GM21737 (cell line): ENCODE results near the gene NF1.
"Not testable (repeated sequence)": the region's sequence is repeated elsewhere in the genome, so short reads cannot be mapped to it uniquely, and the experiment has no call there.

ENCODE experiments used
- ATAC-seq: cut with Tn5 transposase; IDR thresholded peaks from one replicate; pipeline ENCODE4 v1.9.1; 2021; ENCODE audit warnings: mild to moderate bottlenecking, moderate library complexity; ENCODE audit not compliant: unreplicated experiment

NF1 gene

GRCh38 chr17:31378638-31379037 lies 283.9 kb downstream of the NF1 start:
- ATAC-seq = no peak

DNA sequence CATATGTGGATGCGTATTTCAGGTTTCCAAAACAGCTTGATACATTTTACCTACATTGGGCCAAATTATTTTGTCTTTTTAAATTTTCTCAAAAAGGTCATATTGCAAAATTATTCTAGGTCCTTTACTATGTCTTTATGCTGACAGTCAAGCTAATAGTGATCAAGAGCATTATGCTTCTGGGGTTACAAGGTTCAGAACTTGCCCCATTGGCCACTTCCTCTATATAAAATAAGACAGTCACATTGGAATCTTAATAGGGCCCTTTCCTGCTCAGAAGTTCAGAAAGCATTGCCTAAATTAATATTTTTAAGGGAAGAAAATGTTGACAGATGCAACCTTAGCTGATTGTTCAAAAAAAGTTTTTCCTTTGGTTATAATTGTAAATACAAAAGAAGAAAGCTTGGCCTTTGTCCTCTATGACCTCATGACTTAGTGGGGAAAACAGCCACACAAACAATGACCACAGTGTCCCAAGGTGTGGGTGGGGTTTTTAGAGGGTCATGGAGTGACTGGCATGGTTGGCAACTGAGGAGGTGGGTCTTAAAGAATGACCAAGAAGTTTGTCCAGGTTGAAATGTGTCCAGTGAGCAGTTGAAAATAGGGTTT lies 284.9 kb downstream of the NF1 start:
- no peak for ATAC-seq

DNA sequence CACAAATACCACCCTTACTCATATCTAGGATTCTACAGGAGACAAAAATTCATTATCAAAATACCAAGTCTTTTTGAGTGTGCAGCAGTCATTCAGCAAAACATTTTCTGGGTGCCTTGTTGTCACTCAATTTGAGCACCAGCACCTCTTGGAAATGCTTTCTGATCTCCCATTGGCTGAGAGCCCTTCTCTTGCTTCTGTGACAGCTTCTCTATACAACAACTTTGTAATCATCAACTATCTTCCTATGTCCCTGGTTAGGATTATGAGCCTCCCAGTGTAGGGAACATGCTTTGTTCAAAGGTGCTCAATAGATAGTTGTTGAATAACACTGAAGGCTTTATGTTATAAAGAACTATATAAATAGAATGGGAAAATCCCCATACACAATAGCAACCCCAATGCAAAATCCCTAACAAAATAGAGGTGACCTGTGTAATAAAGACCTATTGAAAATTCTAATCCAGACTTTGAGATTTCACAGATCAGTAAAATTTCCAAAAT lies 286.4 kb downstream of the NF1 start:
- ATAC-seq = no peak

GRCh38 chr17:31382668-31383275 lies 288.0 kb downstream of the NF1 start:
- not testable (repeated sequence) for ATAC-seq

DNA sequence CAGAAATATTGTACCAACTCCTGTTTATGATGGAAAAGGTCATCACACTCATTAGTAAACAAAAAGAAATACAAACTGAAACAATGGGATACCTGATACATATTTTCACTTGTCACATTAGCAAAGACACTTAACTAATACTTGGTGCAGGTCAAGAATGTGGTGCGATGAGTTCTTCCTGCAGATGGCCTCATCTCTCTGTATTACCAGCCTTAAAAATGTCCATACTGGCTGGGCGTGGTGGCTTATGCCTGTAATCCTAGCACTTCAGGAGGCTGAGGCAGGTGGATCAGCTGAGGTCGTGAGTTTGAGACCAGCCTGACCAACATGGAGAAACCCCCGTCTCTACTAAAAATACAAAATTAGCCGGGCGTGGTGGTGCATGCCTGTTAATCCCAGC lies 288.7 kb downstream of the NF1 start:
- not testable (repeated sequence) for ATAC-seq

GRCh38 chr17:31385428-31386285 lies 290.9 kb downstream of the NF1 start:
- no peak for ATAC-seq

GRCh38 chr17:31386542-31387075 lies 291.8 kb downstream of the NF1 start:
- ATAC-seq = no peak

DNA sequence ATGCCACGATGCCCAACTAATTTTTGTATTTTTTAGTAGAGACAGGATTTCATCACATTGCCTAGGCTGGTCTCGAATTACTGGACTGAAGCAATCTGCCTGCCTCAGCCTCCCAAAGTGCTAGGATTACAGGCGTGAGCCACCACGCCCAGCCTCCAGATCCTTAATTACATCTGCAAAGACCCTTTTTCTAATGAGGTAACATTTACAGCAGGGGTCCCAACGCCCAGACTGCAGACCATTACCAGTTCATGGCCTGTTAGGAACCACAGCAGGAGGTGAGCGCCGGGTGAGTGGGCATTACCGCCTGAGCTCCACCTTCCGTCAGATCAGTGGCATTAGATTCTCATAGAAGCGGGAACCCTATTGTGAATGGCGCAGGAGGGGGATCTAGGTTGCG lies 292.7 kb downstream of the NF1 start:
- ATAC-seq = no peak

- ATAC-seq = no peak
Measured at GRCh38 chr17:31388351-31388750, 293.6 kb downstream of the NF1 start.

DNA sequence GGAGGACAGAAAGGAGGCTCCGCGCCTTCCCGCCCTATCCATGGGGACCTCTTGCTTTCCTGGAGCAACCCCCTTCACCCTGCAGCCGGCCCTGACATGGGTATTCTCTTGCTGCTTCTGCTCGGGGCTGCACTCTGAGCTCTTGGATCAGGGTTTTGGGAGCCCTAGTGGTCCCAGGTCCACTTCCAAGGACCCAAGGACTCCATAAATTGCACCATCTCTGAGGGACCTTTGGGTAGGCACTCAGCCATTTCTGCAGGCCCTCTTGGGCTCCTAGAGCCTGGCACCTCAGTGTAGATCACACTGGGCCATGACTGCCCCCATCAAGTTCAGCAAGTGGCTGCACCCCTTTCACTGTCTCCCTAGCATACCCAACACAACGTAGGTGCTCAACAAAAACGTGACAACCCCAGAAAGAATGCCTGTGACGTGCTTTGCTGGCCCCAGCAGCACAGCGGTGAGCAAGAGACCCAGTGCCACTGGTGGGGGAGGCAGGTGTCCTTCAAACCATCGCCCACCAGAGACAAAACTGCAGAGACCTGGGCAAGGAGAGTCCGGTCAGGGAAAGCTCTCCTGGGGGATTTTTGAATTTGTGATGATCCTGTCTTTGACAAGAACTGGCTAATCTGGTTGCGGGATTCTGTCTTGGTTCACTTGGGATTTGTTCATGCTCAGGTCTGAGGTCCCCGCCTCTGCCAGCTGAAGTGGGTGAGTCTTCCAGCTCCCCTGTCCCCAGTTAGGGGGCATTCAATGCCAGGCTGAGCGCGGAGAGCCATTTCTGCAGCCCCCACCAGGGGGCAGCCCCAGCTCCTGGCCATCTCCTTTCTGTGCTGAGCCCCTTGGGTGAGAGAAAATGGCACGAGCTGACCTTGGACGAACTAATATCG lies 294.2 kb downstream of the NF1 start:
- ATAC-seq = no peak

- no peak for ATAC-seq
Measured at GRCh38 chr17:31389657-31390381, 295.0 kb downstream of the NF1 start.

DNA sequence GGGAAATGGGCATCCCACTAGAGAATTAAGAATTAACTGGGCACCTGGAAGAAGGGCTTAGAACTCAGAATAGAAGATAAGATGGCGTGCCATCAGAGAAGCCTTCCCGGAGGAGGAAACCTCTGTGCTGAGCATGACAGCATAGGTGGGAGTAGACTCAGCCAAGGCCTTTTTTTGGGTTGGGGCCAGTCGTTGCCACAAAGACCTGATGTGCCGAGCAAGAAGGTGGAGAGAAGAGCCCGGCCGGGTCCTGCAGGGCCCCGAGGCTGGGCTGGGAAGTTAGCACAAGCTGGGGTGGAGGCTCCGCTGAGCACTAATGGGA lies 295.6 kb downstream of the NF1 start:
- ATAC-seq = no peak

GRCh38 chr17:31390748-31391495 lies 296.1 kb downstream of the NF1 start:
- ATAC-seq = no peak

- ATAC-seq = no peak
Measured at GRCh38 chr17:31391496-31391949, 296.7 kb downstream of the NF1 start, which contains the start of gene RAB11FIP4. Gene RAB11FIP4 (plus strand): TSS chr17:31391675. CDS start chr17:31391853, 178 bp downstream.

DNA sequence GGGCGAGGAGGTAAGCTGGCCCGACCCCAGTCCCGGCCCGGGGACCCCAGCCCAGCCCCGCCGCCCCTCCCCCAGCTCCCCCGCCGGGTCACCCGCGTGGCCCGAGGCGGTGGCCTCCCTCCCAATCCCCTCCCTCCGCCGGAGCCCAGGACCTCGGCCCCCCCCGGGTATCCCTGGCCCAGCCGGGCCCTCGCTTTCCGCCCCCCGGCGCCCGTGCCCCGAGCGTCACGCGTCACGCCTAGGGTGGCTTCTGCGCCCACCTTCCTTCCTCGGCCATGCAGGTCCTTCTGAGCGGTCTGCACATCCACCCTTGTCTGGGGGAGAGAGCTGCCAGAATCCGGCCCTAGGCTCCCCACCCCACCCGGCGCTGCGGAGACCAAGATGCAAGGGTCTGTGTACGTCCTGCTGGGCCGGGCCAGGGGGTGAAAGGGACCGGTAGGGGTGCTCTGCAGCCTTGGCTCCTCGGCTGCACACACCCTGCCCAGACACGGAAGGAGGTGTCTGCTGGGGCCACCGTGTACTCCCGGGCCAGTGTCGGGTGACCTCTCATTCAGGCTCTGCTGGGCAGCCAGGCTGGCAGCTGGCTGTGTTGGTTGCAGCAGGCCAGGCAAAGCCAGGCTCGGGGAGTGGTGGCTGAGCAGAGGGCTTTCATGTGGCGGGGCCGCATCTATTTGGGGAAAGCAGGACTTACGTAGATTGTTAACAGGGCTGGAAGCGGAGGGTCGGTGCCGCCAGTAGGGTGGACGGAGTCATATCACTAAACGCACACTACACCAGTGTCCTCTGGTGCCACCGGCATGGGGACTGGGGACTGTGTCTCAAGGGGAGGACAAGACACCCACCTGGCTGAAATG lies 297.5 kb downstream of the NF1 start:
- no peak for ATAC-seq

- no peak for ATAC-seq
Measured at GRCh38 chr17:31392856-31393748, 298.3 kb downstream of the NF1 start.

GRCh38 chr17:31393749-31394146 lies 299.0 kb downstream of the NF1 start:
- ATAC-seq = no peak
